Osteocyte (in vitro differentiated cells): ENCODE measurements around the gene GLIPR2. TPM values are rescaled to one million over a fixed set of nuclear protein-coding genes. Genes with fewer than 3 reads are reported as not detected.
A peak's percentile ranks its signal among the peaks of the same experiment; 100 is the strongest.

ENCODE experiments used
- DNase-seq: peaks from one replicate; pipeline ENCODE4 v3.0.0; 2021; ENCODE audit warnings: mixed read lengths; ENCODE audit not compliant: unreplicated experiment; ENCODE audit errors: extremely low spot score
- H3K27ac Mint-ChIP-seq: one replicate; pipeline ENCODE4 v1.8.0; 2021; ENCODE audit warnings: mild to moderate bottlenecking, mixed read lengths; ENCODE audit not compliant: unreplicated experiment
- H3K27me3 Mint-ChIP-seq: one replicate; pipeline ENCODE4 v1.8.0; 2021; ENCODE audit warnings: mixed read lengths; ENCODE audit not compliant: unreplicated experiment
- H3K36me3 Mint-ChIP-seq: one replicate; pipeline ENCODE4 v1.8.0; 2021; ENCODE audit warnings: mixed read lengths; ENCODE audit not compliant: unreplicated experiment
- H3K4me1 Mint-ChIP-seq: one replicate; pipeline ENCODE4 v1.8.0; 2021; ENCODE audit warnings: mixed read lengths; ENCODE audit not compliant: unreplicated experiment
- H3K4me3 Mint-ChIP-seq: one replicate; pipeline ENCODE4 v1.8.0; 2021; ENCODE audit warnings: mild to moderate bottlenecking, moderate library complexity, mixed read lengths; ENCODE audit not compliant: unreplicated experiment
- H3K9me3 Mint-ChIP-seq: one replicate; pipeline ENCODE4 v1.8.0; 2021; ENCODE audit warnings: mixed read lengths; ENCODE audit not compliant: unreplicated experiment
- total RNA-seq: library from RNA; stranded (reverse); gene quantifications from 2 replicates; pipeline ENCODE4 v1.2.1, GENCODE V29; 2021
- TF ChIP-seq, protein P1 (sequence below): fragments of 200-600 bp; sonication (generic); IDR thresholded peaks from 2 replicates; pipeline ENCODE4 v1.5.0; 2021; ENCODE audit warnings: antibody characterized with exemption, mild to moderate bottlenecking, moderate library complexity

The GLIPR2 gene
- total RNA-seq, 1 donor from 2014 or later = 30.6 TPM

GRCh38 chr9:36152741-36153438 is 16.4 kb downstream of the GLIPR2 start:
- TF ChIP-seq, protein P1, sequence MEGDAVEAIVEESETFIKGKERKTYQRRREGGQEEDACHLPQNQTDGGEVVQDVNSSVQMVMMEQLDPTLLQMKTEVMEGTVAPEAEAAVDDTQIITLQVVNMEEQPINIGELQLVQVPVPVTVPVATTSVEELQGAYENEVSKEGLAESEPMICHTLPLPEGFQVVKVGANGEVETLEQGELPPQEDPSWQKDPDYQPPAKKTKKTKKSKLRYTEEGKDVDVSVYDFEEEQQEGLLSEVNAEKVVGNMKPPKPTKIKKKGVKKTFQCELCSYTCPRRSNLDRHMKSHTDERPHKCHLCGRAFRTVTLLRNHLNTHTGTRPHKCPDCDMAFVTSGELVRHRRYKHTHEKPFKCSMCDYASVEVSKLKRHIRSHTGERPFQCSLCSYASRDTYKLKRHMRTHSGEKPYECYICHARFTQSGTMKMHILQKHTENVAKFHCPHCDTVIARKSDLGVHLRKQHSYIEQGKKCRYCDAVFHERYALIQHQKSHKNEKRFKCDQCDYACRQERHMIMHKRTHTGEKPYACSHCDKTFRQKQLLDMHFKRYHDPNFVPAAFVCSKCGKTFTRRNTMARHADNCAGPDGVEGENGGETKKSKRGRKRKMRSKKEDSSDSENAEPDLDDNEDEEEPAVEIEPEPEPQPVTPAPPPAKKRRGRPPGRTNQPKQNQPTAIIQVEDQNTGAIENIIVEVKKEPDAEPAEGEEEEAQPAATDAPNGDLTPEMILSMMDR = no peak
- DNase-seq = no peak
- Mint-ChIP-seq H3K4me3 (no peak overlapping the region), H3K27ac (no peak overlapping the region), H3K4me1 (peaks cover 45% of the 10 kb centered on the region), H3K9me3 (no peaks in the 10 kb centered on the region), H3K36me3 (peaks cover 7% of the 10 kb centered on the region), H3K27me3 (no peaks in the 10 kb centered on the region)

DNA sequence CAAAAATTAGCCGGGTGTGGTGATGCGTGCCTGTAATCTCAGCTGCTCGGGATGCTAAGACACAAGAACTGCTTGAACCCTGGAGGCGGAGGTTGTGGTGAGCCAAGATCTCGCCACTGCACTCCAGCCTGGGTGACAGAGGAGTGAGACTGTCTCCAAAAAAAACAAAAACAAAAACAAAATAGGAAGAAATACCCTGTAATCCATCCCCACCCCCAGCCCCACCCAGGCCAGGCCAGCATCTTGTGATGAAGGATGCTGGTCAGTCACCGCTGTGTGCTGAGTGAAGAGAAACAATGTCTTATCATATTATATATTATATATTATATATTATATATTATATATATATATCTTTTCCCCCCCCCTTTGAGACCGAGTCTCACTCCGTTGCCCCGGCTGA is 17.2 kb downstream of the GLIPR2 start:
- H3K9me3 Mint-ChIP-seq = no peaks in the 10 kb centered on the region
- H3K27ac Mint-ChIP-seq = peak overlapping the region; percentile 88
- peaks cover 7% of the 10 kb centered on the region for H3K36me3 Mint-ChIP-seq
- TF ChIP-seq, protein P1 = no peak
- H3K4me3 Mint-ChIP-seq = no peak overlapping the region
- peaks cover 39% of the 10 kb centered on the region for H3K4me1 Mint-ChIP-seq
- no peak for DNase-seq
- H3K27me3 Mint-ChIP-seq = no peaks in the 10 kb centered on the region

GRCh38 chr9:36154331-36154952 is 17.9 kb downstream of the GLIPR2 start:
- H3K9me3 Mint-ChIP-seq = no peaks in the 10 kb centered on the region
- peaks cover 7% of the 10 kb centered on the region for H3K36me3 Mint-ChIP-seq
- H3K4me3 Mint-ChIP-seq = peak overlapping the region; percentile 16
- H3K4me1 Mint-ChIP-seq = peaks cover 33% of the 10 kb centered on the region
- H3K27ac Mint-ChIP-seq = peak overlapping the region; percentile 88
- DNase-seq = no peak
- no peaks in the 10 kb centered on the region for H3K27me3 Mint-ChIP-seq
- TF ChIP-seq, protein P1 = no peak

GRCh38 chr9:36156116-36156515 is 19.6 kb downstream of the GLIPR2 start:
- peaks cover 4% of the 10 kb centered on the region for H3K36me3 Mint-ChIP-seq

DNA sequence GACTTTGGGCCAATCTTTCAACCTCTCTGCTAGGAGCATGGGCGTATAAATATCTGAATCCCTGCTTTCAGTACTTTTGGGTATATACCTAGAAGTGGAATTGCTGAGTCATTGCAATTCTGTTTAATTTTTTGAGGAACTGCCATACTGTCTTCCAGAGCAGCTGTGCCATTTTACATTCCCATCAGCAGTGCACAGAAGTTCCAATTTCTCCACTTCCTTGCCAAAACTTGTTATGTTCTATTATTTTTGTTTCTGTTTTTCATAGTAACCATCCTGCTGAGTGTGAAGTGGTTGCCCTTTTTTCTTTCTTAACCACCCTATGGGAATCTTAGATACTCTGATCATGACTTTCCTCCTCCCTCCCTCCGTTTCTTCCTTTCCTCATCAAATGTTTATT is 21.6 kb downstream of the GLIPR2 start:
- Mint-ChIP-seq H3K4me3 (no peak overlapping the region), H3K9me3 (no peaks in the 10 kb centered on the region), H3K27me3 (no peaks in the 10 kb centered on the region), H3K4me1 (peaks cover 39% of the 10 kb centered on the region), H3K36me3 (peaks cover 4% of the 10 kb centered on the region), H3K27ac (peak overlapping the region; percentile 69)
- TF ChIP-seq, protein P1 = no peak
- DNase-seq = no peak

More at GRCh38 chr9:36156116-36156515, 19.6 kb downstream of the GLIPR2 start:
- DNase-seq = no peak
- Mint-ChIP-seq H3K4me3 (no peak overlapping the region), H3K27ac (no peak overlapping the region), H3K9me3 (no peaks in the 10 kb centered on the region), H3K4me1 (peaks cover 30% of the 10 kb centered on the region), H3K27me3 (no peaks in the 10 kb centered on the region)
- TF ChIP-seq, protein P1 = no peak
